GM23338 (cell line): ENCODE results near the gene KLC3.

Experiments
- CTCF ChIP-seq, 2 experiments: fragments of 200-600 bp in 1 of 2; sonication (generic) in 1 of 2; conservative IDR thresholded peaks; 2 replicates each; pipeline versions ENCODE4 v1.5.1 to v1.6.1; 2016 to 2017; ENCODE audit warnings: antibody characterized with exemption in 2 of 2, low read depth in 2 of 2, mild to moderate bottlenecking in 2 of 2, moderate library complexity in 1 of 2
- EZH2phosphoT487 ChIP-seq: fragments of 200-600 bp; sonication (generic); IDR thresholded peaks from one replicate; pipeline ENCODE4 v1.8.1; 2018; ENCODE audit warnings: antibody characterized with exemption; ENCODE audit not compliant: unreplicated experiment

- no peak for TF ChIP-seq CTCF (conservative IDR thresholded peaks at IDR 0.05; ENCODE audit: low read depth in 2 of 2)
- TF ChIP-seq EZH2phosphoT487: no peak
Observed at GRCh38 chr19:45391346-45391745, 50.8 kb downstream of the KLC3 start.
